Esophagus muscularis mucosa (tissue), 4 donors: ENCODE data around the gene GPRIN3.

Experiments
- EP300 ChIP-seq: sonication (generic); formaldehyde crosslinking; IDR thresholded peaks from one replicate; pipeline ENCODE4 v1.6.1; 2017; ENCODE audit warnings: antibody characterized with exemption
- POLR2A ChIP-seq: fragments of 450-650 bp; IDR thresholded peaks from one replicate; pipeline ENCODE4 v1.6.1; 2017; ENCODE audit warnings: antibody characterized with exemption, moderate library complexity, mild to moderate bottlenecking, low read depth
- POLR2AphosphoS5 ChIP-seq, 2 donors: sonication (generic); formaldehyde crosslinking; IDR thresholded peaks; one replicate each; pipeline ENCODE4 v1.6.1; 2017; ENCODE audit warnings: antibody characterized with exemption in 2 of 2
- TF ChIP-seq, protein P1 (sequence below), 3 experiments: fragments of 200-600 bp in 2 of 3; fragments of 450-650 bp in 1 of 3; sonication (generic) in 2 of 3; IDR thresholded peaks; one replicate each; pipeline ENCODE4 v1.5.1; 2017 to 2019; ENCODE audit warnings: antibody characterized with exemption in 3 of 3, mild to moderate bottlenecking in 2 of 3, moderate library complexity in 1 of 3

DNA sequence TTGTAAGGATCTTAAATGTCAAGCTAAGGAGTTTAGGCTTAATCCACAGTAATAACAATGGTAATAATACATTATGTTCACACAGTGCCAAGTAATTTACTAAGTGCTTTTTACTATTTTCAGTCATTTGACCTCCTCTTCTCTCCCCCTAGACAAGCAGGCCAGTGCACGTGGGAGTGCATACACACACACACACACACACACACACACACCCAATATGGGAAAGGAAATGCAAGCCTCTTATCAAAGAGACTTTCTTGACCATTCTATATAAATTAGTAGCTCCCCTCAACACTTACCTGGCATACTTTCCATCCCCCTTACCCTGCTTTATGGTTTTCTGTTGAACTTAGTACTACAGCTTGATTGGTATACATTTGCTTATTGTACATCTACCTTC lies 3.8 kb upstream of the GPRIN3 start:
- TF ChIP-seq, protein P1, sequence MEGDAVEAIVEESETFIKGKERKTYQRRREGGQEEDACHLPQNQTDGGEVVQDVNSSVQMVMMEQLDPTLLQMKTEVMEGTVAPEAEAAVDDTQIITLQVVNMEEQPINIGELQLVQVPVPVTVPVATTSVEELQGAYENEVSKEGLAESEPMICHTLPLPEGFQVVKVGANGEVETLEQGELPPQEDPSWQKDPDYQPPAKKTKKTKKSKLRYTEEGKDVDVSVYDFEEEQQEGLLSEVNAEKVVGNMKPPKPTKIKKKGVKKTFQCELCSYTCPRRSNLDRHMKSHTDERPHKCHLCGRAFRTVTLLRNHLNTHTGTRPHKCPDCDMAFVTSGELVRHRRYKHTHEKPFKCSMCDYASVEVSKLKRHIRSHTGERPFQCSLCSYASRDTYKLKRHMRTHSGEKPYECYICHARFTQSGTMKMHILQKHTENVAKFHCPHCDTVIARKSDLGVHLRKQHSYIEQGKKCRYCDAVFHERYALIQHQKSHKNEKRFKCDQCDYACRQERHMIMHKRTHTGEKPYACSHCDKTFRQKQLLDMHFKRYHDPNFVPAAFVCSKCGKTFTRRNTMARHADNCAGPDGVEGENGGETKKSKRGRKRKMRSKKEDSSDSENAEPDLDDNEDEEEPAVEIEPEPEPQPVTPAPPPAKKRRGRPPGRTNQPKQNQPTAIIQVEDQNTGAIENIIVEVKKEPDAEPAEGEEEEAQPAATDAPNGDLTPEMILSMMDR (IDR thresholded peaks at IDR 0.05): no peak
- TF ChIP-seq POLR2A (no peak), EP300 (no peak), POLR2AphosphoS5 (IDR thresholded peaks at IDR 0.05) (no peak)
